ENCODE data around the gene IFT122.

Gene IFT122

GRCh38 chr3:129549805-129550204, 109.8 kb downstream of the IFT122 start:
- Histone ChIP-seq H3K27ac (ENCODE audit: low read depth, low read length) (no peak overlapping the region), H3K4me1 (ENCODE audit: control insufficient read depth, insufficient read depth, low read length, unreplicated experiment) (peaks cover 9% of the 10 kb centered on the region), H3K27me3 (ENCODE audit: insufficient read depth, low read length) (no peaks in the 10 kb centered on the region), H3K79me2 (ENCODE audit: control insufficient read depth, insufficient read depth, low read length, unreplicated experiment) (no peaks in the 10 kb centered on the region), H2AFZ (ENCODE audit: low read length, unreplicated experiment) (no peak overlapping the region), H3K36me3 (ENCODE audit: insufficient read depth, low read length) (no peaks in the 10 kb centered on the region), H3K4me3 (ENCODE audit: low read depth, low read length) (no peak overlapping the region)

- no peak overlapping the region for H3K4me3 ChIP-seq (ENCODE audit: low read depth, low read length)
- no peak overlapping the region for H2AFZ ChIP-seq (ENCODE audit: low read length, unreplicated experiment)
- H3K27me3 ChIP-seq (ENCODE audit: insufficient read depth, low read length), result no peaks in the 10 kb centered on the region
- H3K4me1 ChIP-seq (ENCODE audit: control insufficient read depth, insufficient read depth, low read length, unreplicated experiment), result peaks cover 9% of the 10 kb centered on the region
- H3K36me3 ChIP-seq (ENCODE audit: insufficient read depth, low read length), result peaks cover 4% of the 10 kb centered on the region; the same call in 1 of the 2 replicates
- no peaks in the 10 kb centered on the region for H3K79me2 ChIP-seq (ENCODE audit: control insufficient read depth, insufficient read depth, low read length, unreplicated experiment)
- H3K27ac ChIP-seq (ENCODE audit: low read depth, low read length), result no peak overlapping the region
These were observed 112.4 kb downstream of the IFT122 start for GRCh38 chr3:129552287-129553050.

GRCh38 chr3:129553171-129553570, 113.1 kb downstream of the IFT122 start:
- peaks cover 8% of the 10 kb centered on the region; the same call in 1 of the 2 replicates for H3K36me3 ChIP-seq (ENCODE audit: insufficient read depth, low read length)
- H3K27ac ChIP-seq (ENCODE audit: low read depth, low read length), result no peak overlapping the region
- H3K4me1 ChIP-seq (ENCODE audit: control insufficient read depth, insufficient read depth, low read length, unreplicated experiment), result peaks cover 14% of the 10 kb centered on the region
- H3K27me3 ChIP-seq (ENCODE audit: insufficient read depth, low read length), result no peaks in the 10 kb centered on the region
- no peak overlapping the region for H2AFZ ChIP-seq (ENCODE audit: low read length, unreplicated experiment)
- no peaks in the 10 kb centered on the region for H3K79me2 ChIP-seq (ENCODE audit: control insufficient read depth, insufficient read depth, low read length, unreplicated experiment)
- H3K4me3 ChIP-seq (ENCODE audit: low read depth, low read length), result no peak overlapping the region

- Histone ChIP-seq H2AFZ (ENCODE audit: low read length, unreplicated experiment) (no peak overlapping the region), H3K4me3 (ENCODE audit: low read depth, low read length) (no peak overlapping the region), H3K27ac (ENCODE audit: low read depth, low read length) (no peak overlapping the region), H3K79me2 (ENCODE audit: control insufficient read depth, insufficient read depth, low read length, unreplicated experiment) (no peaks in the 10 kb centered on the region), H3K36me3 (ENCODE audit: insufficient read depth, low read length) (peaks cover 10% of the 10 kb centered on the region; the same call in 1 of the 2 replicates), H3K4me1 (ENCODE audit: control insufficient read depth, insufficient read depth, low read length, unreplicated experiment) (peaks cover 19% of the 10 kb centered on the region), H3K27me3 (ENCODE audit: insufficient read depth, low read length) (no peaks in the 10 kb centered on the region)
These were observed 113.7 kb downstream of the IFT122 start for GRCh38 chr3:129553719-129554118.

- Histone ChIP-seq H2AFZ (ENCODE audit: low read length, unreplicated experiment) (no peak overlapping the region), H3K27me3 (ENCODE audit: insufficient read depth, low read length) (no peaks in the 10 kb centered on the region), H3K79me2 (ENCODE audit: control insufficient read depth, insufficient read depth, low read length, unreplicated experiment) (no peaks in the 10 kb centered on the region), H3K4me3 (ENCODE audit: low read depth, low read length) (no peak overlapping the region), H3K27ac (ENCODE audit: low read depth, low read length) (no peak overlapping the region), H3K4me1 (ENCODE audit: control insufficient read depth, insufficient read depth, low read length, unreplicated experiment) (peaks cover 22% of the 10 kb centered on the region), H3K36me3 (ENCODE audit: insufficient read depth, low read length) (peaks cover 10% of the 10 kb centered on the region; the same call in 1 of the 2 replicates)
These were observed 114.5 kb downstream of the IFT122 start for GRCh38 chr3:129554356-129555152.

- peaks cover 25% of the 10 kb centered on the region for H3K4me1 ChIP-seq (ENCODE audit: control insufficient read depth, insufficient read depth, low read length, unreplicated experiment)
These were observed 115.1 kb downstream of the IFT122 start for GRCh38 chr3:129555153-129555550.

GRCh38 chr3:129555616-129556357, 115.8 kb downstream of the IFT122 start:
- H3K27ac ChIP-seq (ENCODE audit: low read depth, low read length), result no peak overlapping the region
- no peak overlapping the region for H2AFZ ChIP-seq (ENCODE audit: low read length, unreplicated experiment)
- no peaks in the 10 kb centered on the region for H3K27me3 ChIP-seq (ENCODE audit: insufficient read depth, low read length)
- peaks cover 10% of the 10 kb centered on the region; the same call in 1 of the 2 replicates for H3K36me3 ChIP-seq (ENCODE audit: insufficient read depth, low read length)
- no peaks in the 10 kb centered on the region for H3K79me2 ChIP-seq (ENCODE audit: control insufficient read depth, insufficient read depth, low read length, unreplicated experiment)
- H3K4me1 ChIP-seq (ENCODE audit: control insufficient read depth, insufficient read depth, low read length, unreplicated experiment), result peaks cover 31% of the 10 kb centered on the region
- no peak overlapping the region for H3K4me3 ChIP-seq (ENCODE audit: low read depth, low read length)

More at GRCh38 chr3:129555153-129555550, 115.1 kb downstream of the IFT122 start:
- no peaks in the 10 kb centered on the region for H3K79me2 ChIP-seq (ENCODE audit: control insufficient read depth, insufficient read depth, low read length, unreplicated experiment)
- H3K27ac ChIP-seq (ENCODE audit: low read depth, low read length), result no peak overlapping the region
- no peak overlapping the region for H2AFZ ChIP-seq (ENCODE audit: low read length, unreplicated experiment)
- H3K27me3 ChIP-seq (ENCODE audit: insufficient read depth, low read length), result no peaks in the 10 kb centered on the region
- H3K36me3 ChIP-seq (ENCODE audit: insufficient read depth, low read length), result peaks cover 10% of the 10 kb centered on the region; the same call in 1 of the 2 replicates
- H3K4me3 ChIP-seq (ENCODE audit: low read depth, low read length), result no peak overlapping the region

- Histone ChIP-seq H2AFZ (ENCODE audit: low read length, unreplicated experiment) (no peak overlapping the region), H3K79me2 (ENCODE audit: control insufficient read depth, insufficient read depth, low read length, unreplicated experiment) (no peaks in the 10 kb centered on the region), H3K27me3 (ENCODE audit: insufficient read depth, low read length) (no peaks in the 10 kb centered on the region), H3K36me3 (ENCODE audit: insufficient read depth, low read length) (peaks cover 10% of the 10 kb centered on the region; the same call in 1 of the 2 replicates), H3K4me3 (ENCODE audit: low read depth, low read length) (no peak overlapping the region), H3K4me1 (ENCODE audit: control insufficient read depth, insufficient read depth, low read length, unreplicated experiment) (peaks cover 36% of the 10 kb centered on the region), H3K27ac (ENCODE audit: low read depth, low read length) (no peak overlapping the region)
These were observed 116.3 kb downstream of the IFT122 start for GRCh38 chr3:129556358-129556695.

GRCh38 chr3:129556890-129557547, 117.0 kb downstream of the IFT122 start:
- H2AFZ ChIP-seq (ENCODE audit: low read length, unreplicated experiment), result no peak overlapping the region
- H3K27me3 ChIP-seq (ENCODE audit: insufficient read depth, low read length), result no peaks in the 10 kb centered on the region
- H3K4me3 ChIP-seq (ENCODE audit: low read depth, low read length), result no peak overlapping the region
- H3K4me1 ChIP-seq (ENCODE audit: control insufficient read depth, insufficient read depth, low read length, unreplicated experiment), result peaks cover 43% of the 10 kb centered on the region
- H3K79me2 ChIP-seq (ENCODE audit: control insufficient read depth, insufficient read depth, low read length, unreplicated experiment), result no peaks in the 10 kb centered on the region
- H3K36me3 ChIP-seq (ENCODE audit: insufficient read depth, low read length), result peaks cover 10% of the 10 kb centered on the region; the same call in 1 of the 2 replicates
- no peak overlapping the region for H3K27ac ChIP-seq (ENCODE audit: low read depth, low read length)

GRCh38 chr3:129557548-129557894, 117.5 kb downstream of the IFT122 start:
- Histone ChIP-seq H3K27me3 (ENCODE audit: insufficient read depth, low read length) (no peaks in the 10 kb centered on the region), H3K79me2 (ENCODE audit: control insufficient read depth, insufficient read depth, low read length, unreplicated experiment) (no peaks in the 10 kb centered on the region), H3K4me3 (ENCODE audit: low read depth, low read length) (no peak overlapping the region), H3K36me3 (ENCODE audit: insufficient read depth, low read length) (peaks cover 10% of the 10 kb centered on the region; the same call in 1 of the 2 replicates), H2AFZ (ENCODE audit: low read length, unreplicated experiment) (no peak overlapping the region), H3K4me1 (ENCODE audit: control insufficient read depth, insufficient read depth, low read length, unreplicated experiment) (peaks cover 45% of the 10 kb centered on the region), H3K27ac (ENCODE audit: low read depth, low read length) (no peak overlapping the region)
